Liver (tissue), 9 donors: Measurements from ENCODE around the gene SORCS2. TPM values are rescaled to one million over a fixed set of nuclear protein-coding genes. Genes with fewer than 3 reads are reported as not detected.

Source experiments
- DNase-seq: peaks from one replicate; pipeline ENCODE4 v3.0.0-alpha.2; 2017; ENCODE audit warnings: low spot score
- H3K27ac ChIP-seq, 2 donors: one replicate each; pipeline ENCODE4 v1.7.0; 2013; ENCODE audit warnings: inconsistent platforms in 2 of 2, low read length in 2 of 2, control low read depth in 1 of 2, low read depth in 1 of 2, mild to moderate bottlenecking in 1 of 2
- H3K27me3 ChIP-seq, 4 donors: one replicate each; pipeline versions ENCODE4 v1.6.1 to v1.7.0; 2013; ENCODE audit warnings: low read length in 3 of 4, inconsistent platforms in 1 of 4, mild to moderate bottlenecking in 1 of 4, moderate library complexity in 1 of 4; ENCODE audit not compliant: control insufficient read depth in 4 of 4, insufficient read depth in 4 of 4
- H3K36me3 ChIP-seq, 4 donors: one replicate each; pipeline versions ENCODE4 v1.6.1 to v1.7.0; 2013; ENCODE audit warnings: low read length in 3 of 4, mild to moderate bottlenecking in 3 of 4, low read depth in 1 of 4, moderate library complexity in 1 of 4; ENCODE audit not compliant: control insufficient read depth in 4 of 4, insufficient read depth in 3 of 4
- H3K4me1 ChIP-seq, 4 donors: one replicate each; pipeline versions ENCODE4 v1.6.1 to v1.7.0; 2013; ENCODE audit warnings: low read length in 3 of 4, mild to moderate bottlenecking in 3 of 4, moderate library complexity in 1 of 4; ENCODE audit not compliant: control insufficient read depth in 4 of 4, insufficient read depth in 4 of 4
- H3K4me3 ChIP-seq, 3 donors: one replicate each; pipeline versions ENCODE4 v1.6.1 to v1.7.0; 2013; ENCODE audit warnings: low read length in 3 of 3, control low read depth in 1 of 3, low read depth in 1 of 3, mild to moderate bottlenecking in 1 of 3
- H3K9ac ChIP-seq, 2 donors: one replicate each; pipeline ENCODE4 v1.7.0; 2013; ENCODE audit warnings: low read length in 2 of 2, mild to moderate bottlenecking in 2 of 2, moderate library complexity in 2 of 2, control low read depth in 1 of 2, low read depth in 1 of 2
- H3K9me3 ChIP-seq, 4 donors: one replicate each; pipeline versions ENCODE4 v1.6.1 to v1.7.0; 2013; ENCODE audit warnings: low read length in 3 of 4; ENCODE audit not compliant: control insufficient read depth in 4 of 4
- EGR1 ChIP-seq, 2 donors: IDR thresholded peaks; 2 replicates each; pipeline ENCODE4 v1.6.1; 2016 to 2018; ENCODE audit warnings: antibody characterized with exemption in 2 of 2, low read depth in 2 of 2
- FOXA1 ChIP-seq: IDR thresholded peaks from 2 replicates; pipeline ENCODE4 v1.6.1; 2016; ENCODE audit warnings: antibody characterized with exemption
- FOXA2 ChIP-seq: IDR thresholded peaks from 2 replicates; pipeline ENCODE4 v1.6.1; 2016; ENCODE audit warnings: antibody characterized with exemption
- GABPA ChIP-seq, 2 donors: IDR thresholded peaks in 1 of 2; conservative IDR thresholded peaks in 1 of 2; 2 replicates each; pipeline ENCODE4 v1.6.1; 2016; ENCODE audit warnings: antibody characterized with exemption in 2 of 2, mild to moderate bottlenecking in 1 of 2, moderate library complexity in 1 of 2
- HNF4A ChIP-seq, 2 donors: conservative IDR thresholded peaks; 2 replicates each; pipeline ENCODE4 v1.6.1; 2016; ENCODE audit warnings: antibody characterized with exemption in 2 of 2, mild to moderate bottlenecking in 2 of 2
- HNF4G ChIP-seq: IDR thresholded peaks from 2 replicates; pipeline ENCODE4 v1.6.1; 2016; ENCODE audit warnings: antibody characterized with exemption
- JUND ChIP-seq, 2 donors: IDR thresholded peaks; 2 replicates each; pipeline ENCODE4 v1.6.1; 2016; ENCODE audit warnings: antibody characterized with exemption in 2 of 2
- MAX ChIP-seq: IDR thresholded peaks from 2 replicates; pipeline ENCODE4 v1.6.1; 2016; ENCODE audit warnings: antibody characterized with exemption
- NR2F2 ChIP-seq: IDR thresholded peaks from 2 replicates; pipeline ENCODE4 v1.6.1; 2016; ENCODE audit warnings: antibody characterized with exemption
- REST ChIP-seq: IDR thresholded peaks from 2 replicates; pipeline ENCODE4 v1.6.1; 2016; ENCODE audit warnings: antibody characterized with exemption, mild to moderate bottlenecking
- SP1 ChIP-seq: IDR thresholded peaks from 2 replicates; pipeline ENCODE4 v1.6.1; 2018; ENCODE audit warnings: antibody characterized with exemption, mild to moderate bottlenecking
- TAF1 ChIP-seq: conservative IDR thresholded peaks from 2 replicates; pipeline ENCODE4 v1.6.1; 2016; ENCODE audit warnings: antibody characterized with exemption, mild to moderate bottlenecking
- YY1 ChIP-seq: IDR thresholded peaks from 2 replicates; pipeline ENCODE4 v1.6.1; 2016; ENCODE audit warnings: antibody characterized with exemption, mild to moderate bottlenecking
- WGBS: extraction: QIAGEN DNeasy Blood & Tissue Kit; methylation state at CpG from one replicate; pipeline ENCODE4 v1.1.7; 2013; 5-methylcytosine and 5-hydroxymethylcytosine counted together
- polyA plus RNA-seq, 2 donors: library from polyadenylated mRNA; stranded (reverse) in 1 of 2; unstranded in 1 of 2; fragments of 200-250 nt in 1 of 2; fragments of >200 nt in 1 of 2; fragmentation: Nextera tagmentation in 1 of 2; extraction: Ambion mirVana in 1 of 2; gene quantifications; one replicate each; pipeline versions ENCODE4 v1.2.1 to v1.2.3, GENCODE V29; 2013 to 2015
- total RNA-seq, 2 donors: library from RNA; depleted of rRNA; stranded (reverse); fragments of >200 nt; gene quantifications; one replicate each; pipeline ENCODE4 v1.2.3, GENCODE V29; 2014
- TF ChIP-seq, protein P1 (sequence below): IDR thresholded peaks from 2 replicates; pipeline ENCODE4 v1.6.1; 2016; ENCODE audit warnings: antibody characterized with exemption
- donor health status: healthy.
- donor health status: healthy.
- donor health status: healthy.
- donor health status: healthy.
- donor health status: healthy.

SORCS2 gene
- total and polyA plus RNA-seq, 4 donors: 0.10 to 1.4 (median 0.92) TPM

DNA sequence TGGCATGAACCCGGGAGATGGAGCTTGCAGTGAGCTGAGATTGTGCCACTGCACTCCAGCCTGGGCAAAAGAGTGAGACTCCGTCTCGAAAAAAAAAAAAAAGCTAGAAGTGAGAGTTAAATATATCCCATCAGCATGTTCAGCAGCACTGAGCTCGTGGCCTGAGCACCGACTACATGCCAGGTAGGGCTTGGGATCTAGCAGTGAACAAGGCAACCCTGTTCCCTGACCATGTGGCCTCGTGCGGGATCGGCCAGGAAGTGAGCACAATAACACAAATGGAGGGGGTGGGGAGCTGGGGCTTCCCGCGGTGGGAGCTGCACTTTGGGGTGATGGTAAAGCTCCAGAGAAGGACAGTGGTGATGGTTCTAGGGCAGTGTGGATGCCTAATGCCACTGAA, 436.1 kb downstream of the SORCS2 start:
- Histone ChIP-seq H3K9me3 (no peaks in the 10 kb centered on the region), H3K9ac (no peak overlapping the region), H3K27ac (no peak overlapping the region), H3K4me3 (no peak overlapping the region), H3K4me1 (peaks cover 0 to 8% (median under 1%) of the 10 kb centered on the region in 4 donors), H3K27me3 (no peaks in the 10 kb centered on the region), H3K36me3 (no peaks in the 10 kb centered on the region)
- DNase-seq: no peak
- 73% methylated on average over 10 of the region's 10 CpGs for WGBS
- TF ChIP-seq FOXA2 (no peak), FOXA1 (no peak), REST (no peak), GABPA (IDR thresholded peaks at IDR 0.05 in 1 of 2, conservative IDR thresholded peaks at IDR 0.05 in 1 of 2) (no peak), SP1 (no peak), HNF4G (no peak), TAF1 (no peak), NR2F2 (no peak), HNF4A (conservative IDR thresholded peaks at IDR 0.05) (no peak), MAX (no peak), EGR1 (IDR thresholded peaks at IDR 0.05; ENCODE audit: low read depth in 2 of 2) (no peak)
- TF ChIP-seq, protein P1, sequence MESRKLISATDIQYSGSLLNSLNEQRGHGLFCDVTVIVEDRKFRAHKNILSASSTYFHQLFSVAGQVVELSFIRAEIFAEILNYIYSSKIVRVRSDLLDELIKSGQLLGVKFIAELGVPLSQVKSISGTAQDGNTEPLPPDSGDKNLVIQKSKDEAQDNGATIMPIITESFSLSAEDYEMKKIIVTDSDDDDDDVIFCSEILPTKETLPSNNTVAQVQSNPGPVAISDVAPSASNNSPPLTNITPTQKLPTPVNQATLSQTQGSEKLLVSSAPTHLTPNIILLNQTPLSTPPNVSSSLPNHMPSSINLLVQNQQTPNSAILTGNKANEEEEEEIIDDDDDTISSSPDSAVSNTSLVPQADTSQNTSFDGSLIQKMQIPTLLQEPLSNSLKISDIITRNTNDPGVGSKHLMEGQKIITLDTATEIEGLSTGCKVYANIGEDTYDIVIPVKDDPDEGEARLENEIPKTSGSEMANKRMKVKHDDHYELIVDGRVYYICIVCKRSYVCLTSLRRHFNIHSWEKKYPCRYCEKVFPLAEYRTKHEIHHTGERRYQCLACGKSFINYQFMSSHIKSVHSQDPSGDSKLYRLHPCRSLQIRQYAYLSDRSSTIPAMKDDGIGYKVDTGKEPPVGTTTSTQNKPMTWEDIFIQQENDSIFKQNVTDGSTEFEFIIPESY: no peak

DNA sequence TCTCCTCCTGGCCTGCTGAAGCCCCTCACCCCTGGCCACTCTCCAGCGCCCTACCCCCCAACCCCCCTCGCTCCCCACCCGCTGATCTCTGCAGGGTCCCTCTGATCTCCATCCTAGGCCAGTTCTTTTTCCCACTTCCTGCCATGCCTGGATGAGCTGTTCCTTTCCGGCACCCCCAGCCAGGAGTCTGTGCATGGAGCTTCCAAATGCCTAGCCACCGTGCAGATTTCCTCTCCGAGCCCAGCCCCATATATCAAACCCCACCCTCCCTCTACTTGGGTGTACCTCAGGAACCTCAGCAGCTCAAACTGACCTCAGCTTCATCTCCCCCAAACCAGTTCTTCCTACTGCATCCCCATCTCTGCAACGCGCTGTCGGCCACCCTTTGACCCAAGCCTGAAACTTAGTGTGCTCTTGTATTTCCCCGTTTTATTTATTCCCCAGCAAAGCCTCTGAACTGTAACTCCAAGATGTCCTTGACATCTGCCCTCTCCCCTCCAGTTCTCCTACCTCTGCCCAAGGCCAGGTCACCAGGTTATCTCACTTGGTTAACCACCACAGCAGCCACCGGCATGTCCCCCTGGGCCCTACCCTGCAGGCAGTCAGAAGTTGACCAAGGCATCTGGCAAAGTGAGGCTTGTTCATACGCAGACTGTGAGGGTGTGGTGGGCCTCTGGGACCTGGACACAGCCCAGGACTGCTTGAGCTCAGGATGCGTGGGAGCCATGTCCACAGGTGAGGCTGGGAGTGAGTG, 437.3 kb downstream of the SORCS2 start:
- Histone ChIP-seq H3K4me1 (peaks cover 0 to 8% (median under 1%) of the 10 kb centered on the region in 4 donors), H3K4me3 (no peak overlapping the region), H3K9me3 (no peaks in the 10 kb centered on the region), H3K9ac (no peak overlapping the region), H3K27ac (no peak overlapping the region), H3K27me3 (peaks cover 0 to under 1% (median 0%) of the 10 kb centered on the region in 4 donors), H3K36me3 (no peaks in the 10 kb centered on the region)
- DNase-seq: no peak
- 91% methylated on average over 13 of the region's 13 CpGs for WGBS
- TF ChIP-seq JUND (IDR thresholded peaks at IDR 0.05) (no peak), NR2F2 (no peak), YY1 (no peak)
